Activated gamma-delta T cell treated with anti-CD3 and anti-CD28 coated beads, Interleukin-2, amount 50 U/mL, for 16 hours (primary cell): ENCODE results near the gene VIT.

ENCODE experiments used
- DNase-seq: peaks from one replicate; pipeline ENCODE4 v3.0.0-alpha.2; 2020; ENCODE audit warnings: low read depth

VIT gene

GRCh38 chr2:36696533-36696932 lies at the start of gene VIT:
Gene VIT, plus strand, starts transcription at chr2:36696707. Its CDS starts 19,664 bp downstream, at chr2:36716371.
- no peak for DNase-seq

DNA sequence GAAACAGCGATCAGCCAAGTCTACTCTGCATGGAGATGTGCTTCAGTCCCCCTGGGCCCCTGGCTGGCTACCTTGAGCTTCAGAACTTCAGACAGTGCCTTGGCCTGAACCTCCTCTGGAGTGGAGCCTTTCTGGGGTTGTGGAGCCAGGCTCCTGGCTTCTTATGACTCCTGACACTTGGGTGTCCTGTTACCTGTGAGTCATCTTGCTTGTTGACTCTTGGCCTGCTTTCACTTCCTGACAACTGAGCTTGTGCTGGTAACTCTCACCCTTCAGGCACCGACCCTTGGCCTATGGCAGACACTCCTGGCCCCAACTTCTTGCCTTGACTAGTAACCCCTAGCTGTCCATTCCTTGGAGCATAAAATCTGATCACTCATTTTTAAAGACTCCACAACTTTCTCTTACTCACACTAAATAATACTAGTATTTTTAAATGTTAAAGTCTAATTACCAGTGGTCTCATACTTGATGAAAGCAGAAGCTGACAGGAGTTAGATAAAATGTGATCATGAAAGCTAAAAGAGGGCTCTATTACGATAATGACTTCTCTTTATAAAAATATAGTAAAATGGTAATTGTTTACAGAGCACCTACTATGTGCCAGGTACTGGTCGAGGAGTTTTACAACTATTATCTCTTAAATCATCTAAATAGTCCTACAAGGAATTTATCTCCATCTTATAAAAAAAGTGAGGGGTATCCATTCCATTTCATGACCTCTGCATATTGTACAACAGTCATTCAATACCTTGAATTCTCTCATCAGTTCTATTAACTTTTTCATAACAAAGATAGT lies 46.3 kb upstream of the VIT start:
- DNase-seq: no peak

- no peak for DNase-seq
These were observed 43.4 kb upstream of the VIT start for GRCh38 chr2:36653155-36653554.

- DNase-seq: no peak
These were observed 42.4 kb upstream of the VIT start for GRCh38 chr2:36653967-36654694.

- no peak for DNase-seq
These were observed 41.1 kb upstream of the VIT start for GRCh38 chr2:36655453-36655852.

DNA sequence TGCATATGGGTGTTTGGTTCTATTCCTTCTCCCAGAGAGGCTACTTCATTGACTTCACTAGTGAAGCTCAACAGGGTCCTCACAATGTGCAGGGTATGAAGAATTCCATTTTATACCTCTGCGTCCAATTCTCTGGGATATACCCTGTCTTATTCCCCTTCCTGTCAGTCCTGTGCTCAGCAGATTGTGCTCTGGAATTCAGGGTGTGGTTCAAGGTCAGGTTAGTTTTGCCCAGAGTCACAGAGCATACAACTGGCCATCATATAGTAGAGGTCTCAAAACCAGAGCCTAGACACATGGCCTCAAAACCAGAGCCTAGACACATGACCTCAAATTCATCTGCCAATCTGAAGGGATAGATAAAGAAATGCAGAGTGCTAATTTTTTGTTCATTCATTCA lies 38.8 kb upstream of the VIT start:
- no peak for DNase-seq

DNA sequence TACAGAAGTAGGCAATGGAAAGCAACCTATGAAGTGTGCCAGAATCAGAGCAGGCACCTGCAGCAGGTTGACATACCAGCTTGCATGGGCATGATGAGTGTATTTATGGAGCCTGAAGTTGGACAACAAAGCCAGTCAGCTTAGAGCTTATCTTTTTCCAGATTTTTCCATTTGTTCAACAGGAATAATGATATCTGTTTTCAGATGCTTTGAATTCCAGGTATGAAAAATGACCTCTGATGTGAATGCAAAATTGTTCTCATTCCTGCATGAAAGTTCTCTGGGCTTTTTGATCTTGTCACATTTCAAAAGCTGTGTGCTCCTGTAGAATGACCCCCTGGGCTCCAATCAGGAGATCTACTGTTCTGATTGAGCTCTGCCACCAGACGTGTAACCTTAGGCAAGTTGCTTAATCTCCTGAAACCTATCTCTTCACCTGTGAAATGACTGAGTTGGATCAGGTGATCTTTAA lies 38.2 kb upstream of the VIT start:
- DNase-seq: no peak

DNA sequence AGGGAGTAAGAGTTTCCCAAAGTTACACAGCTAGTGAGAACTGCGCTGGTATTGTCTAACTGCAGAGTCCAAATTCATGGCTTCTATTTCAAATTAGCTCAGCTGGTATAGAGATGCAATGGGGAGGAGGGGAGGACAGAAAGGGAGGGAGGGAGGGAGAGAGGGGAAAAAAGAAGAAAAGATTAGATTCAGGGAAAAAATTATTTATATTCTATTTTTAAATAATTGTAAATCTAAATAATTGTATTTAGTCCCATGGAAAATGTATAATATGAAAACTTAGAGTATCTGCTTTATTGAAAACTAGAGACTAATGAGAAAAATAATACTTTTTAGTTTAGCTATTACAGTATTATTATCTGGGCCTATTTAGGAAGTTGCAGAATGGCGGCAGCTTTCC lies 37.3 kb upstream of the VIT start:
- DNase-seq: no peak

GRCh38 chr2:36659872-36660312 lies 36.6 kb upstream of the VIT start:
- no peak for DNase-seq

DNA sequence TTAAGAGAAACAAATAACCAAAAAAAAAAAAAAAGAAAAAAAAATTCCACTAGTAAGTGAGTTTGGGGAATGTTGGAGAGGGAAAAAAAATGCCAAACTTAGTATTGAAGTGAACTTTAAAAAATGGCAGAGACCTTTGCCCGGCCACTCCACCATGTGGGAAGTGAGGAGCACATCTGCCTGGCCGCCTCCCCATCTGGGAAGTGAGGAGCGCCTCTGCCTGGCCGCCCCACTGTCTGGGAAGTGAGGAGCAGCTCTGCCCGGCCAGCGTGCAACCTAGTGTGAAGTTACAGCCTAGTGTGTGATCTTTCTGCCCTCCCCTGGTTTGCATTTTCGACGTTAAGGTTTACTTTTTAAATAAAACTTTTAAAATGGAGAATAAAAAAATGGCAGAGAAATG lies 33.9 kb upstream of the VIT start:
- no peak for DNase-seq

DNA sequence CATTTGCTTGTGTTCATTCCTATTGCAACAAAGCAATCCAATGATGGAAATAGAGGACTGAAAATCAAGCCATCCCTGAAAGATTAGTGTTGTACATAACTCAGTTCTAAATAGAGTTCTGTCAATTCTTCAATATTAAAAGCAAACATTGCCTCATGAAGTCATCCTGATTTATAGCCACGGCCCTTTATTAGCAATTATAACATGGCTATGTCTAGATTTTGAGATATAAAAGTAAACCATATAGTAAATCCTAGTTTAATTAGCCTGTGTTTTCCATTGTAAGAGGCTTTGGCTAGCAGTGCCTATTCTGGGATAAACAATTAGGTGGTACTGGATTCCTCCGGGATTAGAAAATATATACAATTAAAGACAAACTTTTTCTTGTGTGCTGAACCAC lies 33.2 kb upstream of the VIT start:
- DNase-seq: no peak

GRCh38 chr2:36663851-36664695 lies 32.4 kb upstream of the VIT start:
- DNase-seq: no peak

DNA sequence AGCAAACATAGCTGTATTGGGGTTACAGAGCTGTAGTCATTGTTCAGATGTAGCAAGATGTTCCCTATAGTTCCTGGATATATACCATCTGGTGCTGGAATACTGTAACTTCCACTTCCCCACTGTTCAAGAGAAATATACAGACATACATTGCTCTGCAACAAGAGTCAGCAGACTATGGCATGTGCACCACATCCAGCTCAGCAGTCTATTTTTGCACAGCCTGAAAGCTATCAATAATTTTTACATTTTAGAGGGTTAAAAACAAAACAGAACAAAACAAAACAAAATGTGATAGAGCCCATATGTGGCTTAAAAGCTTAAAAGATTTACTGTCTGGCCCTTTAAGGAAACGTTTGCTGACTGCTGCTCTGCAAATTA lies 31.8 kb upstream of the VIT start:
- DNase-seq: no peak

DNA sequence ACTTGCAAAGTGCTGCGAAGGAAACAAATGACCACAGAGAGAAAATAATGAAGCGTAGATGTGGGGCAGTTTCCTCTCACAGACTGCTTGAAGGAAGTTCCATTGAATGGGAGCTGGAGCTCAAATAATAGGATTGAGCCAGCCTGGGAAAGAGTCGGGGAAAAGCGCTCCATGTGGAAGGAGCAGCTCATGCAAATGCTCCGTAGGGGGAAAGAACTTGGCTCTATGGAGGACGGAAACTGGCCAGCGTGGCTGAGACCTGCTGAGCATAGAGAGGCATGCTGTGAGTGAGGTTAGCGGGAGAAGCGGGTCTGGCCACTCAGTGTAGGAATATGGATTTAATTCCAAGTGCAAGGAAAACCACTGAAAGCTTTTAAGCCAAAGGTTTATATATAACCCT lies 28.6 kb upstream of the VIT start:
- no peak for DNase-seq

GRCh38 chr2:36670881-36671595 lies 25.5 kb upstream of the VIT start:
- DNase-seq: no peak

DNA sequence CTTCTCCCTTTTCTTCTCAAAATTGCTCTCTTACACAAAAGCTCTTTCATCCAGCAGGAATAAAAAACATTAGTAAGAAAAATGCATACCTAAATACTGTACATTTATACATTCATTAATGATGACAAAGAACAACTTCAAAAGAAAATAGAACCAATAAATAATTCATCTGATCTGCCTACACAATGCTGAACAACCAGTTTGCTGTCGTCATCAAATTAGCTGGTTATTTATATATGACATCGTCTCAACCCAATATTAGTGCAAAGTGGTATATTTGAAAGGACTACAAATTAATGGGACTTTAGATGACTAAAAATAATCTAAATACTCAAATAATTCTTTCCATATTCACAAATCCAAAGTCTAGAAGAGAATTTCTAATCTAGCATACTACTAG lies 24.8 kb upstream of the VIT start:
- DNase-seq: no peak

DNA sequence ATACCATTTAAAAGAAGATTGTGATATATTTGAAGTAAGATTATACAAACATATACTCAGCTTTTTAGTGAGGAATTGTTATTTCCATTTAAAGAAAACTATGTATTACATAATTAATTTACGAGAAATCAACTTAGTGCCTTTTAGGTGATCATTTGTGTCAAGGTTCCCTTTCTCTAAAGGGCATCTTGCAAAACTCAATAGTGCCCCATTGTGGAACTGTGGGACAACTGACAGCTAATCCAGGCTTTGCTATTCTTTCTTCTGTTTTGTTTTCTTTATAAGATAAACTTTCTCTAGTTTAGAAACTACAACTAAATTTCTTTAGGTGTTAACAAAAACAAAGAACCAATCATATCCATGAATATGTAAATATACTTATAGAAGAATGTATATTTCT lies 24.3 kb upstream of the VIT start:
- no peak for DNase-seq

DNA sequence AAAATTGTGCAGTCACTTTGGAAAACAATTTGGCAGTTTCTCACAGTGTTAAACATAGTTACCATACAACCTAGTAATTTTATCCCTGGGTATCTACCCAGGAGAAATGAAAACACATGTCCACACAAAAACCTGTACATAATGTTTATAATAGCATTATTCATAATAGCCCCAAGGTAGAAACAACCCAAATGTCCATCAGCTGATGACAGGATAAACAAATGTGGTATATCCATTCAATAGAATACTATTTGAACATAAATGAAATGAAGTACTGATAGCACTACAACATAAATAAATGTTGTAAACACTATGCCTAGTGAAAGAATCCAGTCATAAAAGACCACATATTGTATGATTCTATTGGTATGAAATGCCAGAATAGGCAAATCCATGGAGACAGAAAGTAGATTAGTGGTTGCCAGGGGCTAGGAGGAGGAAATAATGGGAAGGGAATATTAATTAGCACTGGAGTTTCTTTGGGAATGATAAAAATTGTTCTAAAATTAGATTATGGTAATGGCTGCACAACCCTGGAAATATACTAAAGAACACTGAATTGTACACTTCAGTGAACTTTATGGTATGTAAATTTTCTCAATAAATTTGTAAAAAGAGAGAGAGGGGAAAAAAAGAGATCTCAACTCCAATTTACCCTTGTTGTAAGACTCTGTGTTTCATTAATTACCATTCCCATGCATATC lies 20.8 kb upstream of the VIT start:
- DNase-seq: no peak

- DNase-seq: no peak
These were observed 20.1 kb upstream of the VIT start for GRCh38 chr2:36676364-36676763.

DNA sequence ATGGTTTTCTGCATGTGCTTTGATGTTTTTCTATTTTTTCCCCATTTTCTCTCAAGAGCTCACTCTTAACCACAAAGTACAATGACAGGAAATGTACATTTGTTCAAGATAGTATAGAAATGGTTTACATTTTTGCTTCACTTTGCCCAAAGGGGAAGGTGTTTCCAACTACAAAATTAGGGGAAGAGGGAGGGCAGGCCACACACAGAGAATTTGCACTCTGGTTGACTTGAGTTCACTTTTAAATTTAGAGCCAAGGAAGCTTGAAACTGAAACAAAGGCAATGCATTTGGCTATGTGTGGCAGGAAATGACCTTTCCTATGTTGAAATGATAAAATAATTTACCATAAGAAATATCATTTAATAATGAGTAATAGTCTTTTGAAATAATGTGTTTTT lies 19.1 kb upstream of the VIT start:
- no peak for DNase-seq

DNA sequence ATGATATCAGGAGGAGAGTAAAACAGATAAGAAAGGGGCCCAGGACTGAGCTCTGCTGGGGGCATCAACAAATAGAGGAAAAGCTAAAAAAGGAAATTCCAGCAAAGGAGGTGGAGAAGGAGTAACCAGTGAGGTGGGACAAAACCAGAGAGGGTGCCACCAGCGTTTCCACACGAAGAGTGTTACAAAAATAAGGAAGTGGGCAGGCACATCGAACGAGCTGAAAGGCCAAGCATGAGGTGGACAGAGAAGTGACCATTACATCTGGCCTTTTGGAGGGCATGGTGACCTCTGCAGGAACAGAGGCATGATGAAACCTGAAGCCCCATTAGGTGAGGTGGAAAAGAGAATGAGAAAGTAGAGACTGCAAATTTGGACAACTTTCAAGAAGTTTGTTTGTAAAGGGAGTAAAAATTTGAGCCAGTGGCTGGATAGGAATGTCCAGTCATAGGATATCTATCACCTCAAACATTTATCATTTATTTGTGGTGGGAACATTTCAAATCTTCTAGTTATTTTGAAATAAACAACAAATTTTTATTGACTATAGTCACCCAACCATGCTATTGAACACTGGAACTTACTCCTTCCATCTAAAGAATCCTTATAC lies 18.4 kb upstream of the VIT start:
- no peak for DNase-seq
